ENCODE data around the gene IP6K3. TPM values are rescaled to one million over a fixed set of nuclear protein-coding genes. Genes with fewer than 3 reads are reported as not detected.
A peak's percentile ranks its signal among the peaks of the same experiment; 100 is the strongest.

IP6K3 gene
- polyA plus RNA-seq, 2 donors = 0.65 to 0.96 TPM

GRCh38 chr6:33696548-33697518 is 49.9 kb downstream of the IP6K3 start:
- H3K36me3 ChIP-seq (ENCODE audit: control insufficient read depth in 2 of 2, insufficient read depth in 2 of 2, low read length in 1 of 2) = peaks cover 2 to 26% of the 10 kb centered on the region in 2 donors
- no peaks in the 10 kb centered on the region for H3K9me3 ChIP-seq (ENCODE audit: control insufficient read depth in 2 of 2, insufficient read depth in 1 of 2, low read depth in 1 of 2, low read length in 1 of 2)
- no peaks in the 10 kb centered on the region for H3K27me3 ChIP-seq (ENCODE audit: control insufficient read depth in 1 of 2, insufficient read depth in 2 of 2, low read length in 2 of 2)
- peak overlapping the region; percentile 47 to 77 for H3K27ac ChIP-seq (ENCODE audit: low read depth in 2 of 2, low read length in 1 of 2)
- H3K4me1 ChIP-seq (ENCODE audit: control insufficient read depth in 2 of 2, insufficient read depth in 2 of 2, low read length in 1 of 2) = peaks cover 6 to 19% of the 10 kb centered on the region in 2 donors
- no peak overlapping the region for H3K4me3 ChIP-seq (ENCODE audit: low read depth in 1 of 2, low read length in 2 of 2)
- 37 to 45% methylated on average over 15 of the region's 15 CpGs for WGBS, 2 donors

GRCh38 chr6:33696076-33696475 is 50.6 kb downstream of the IP6K3 start:
- Histone ChIP-seq H3K27ac (ENCODE audit: low read depth in 2 of 2, low read length in 1 of 2) (peak overlapping the region in 1 of 2 donors; percentile 66), H3K4me1 (ENCODE audit: control insufficient read depth in 2 of 2, insufficient read depth in 2 of 2, low read length in 1 of 2) (peaks cover 6 to 19% of the 10 kb centered on the region in 2 donors)

GRCh38 chr6:33695451-33695887 is 51.2 kb downstream of the IP6K3 start:
- no peaks in the 10 kb centered on the region for H3K27me3 ChIP-seq (ENCODE audit: control insufficient read depth in 1 of 2, insufficient read depth in 2 of 2, low read length in 2 of 2)
- H3K9me3 ChIP-seq (ENCODE audit: control insufficient read depth in 2 of 2, insufficient read depth in 1 of 2, low read depth in 1 of 2, low read length in 1 of 2) = no peaks in the 10 kb centered on the region
- no peak overlapping the region for H3K4me3 ChIP-seq (ENCODE audit: low read depth in 1 of 2, low read length in 2 of 2)
- peaks cover 4 to 36% of the 10 kb centered on the region in 2 donors for H3K36me3 ChIP-seq (ENCODE audit: control insufficient read depth in 2 of 2, insufficient read depth in 2 of 2, low read length in 1 of 2)
- peak overlapping the region; percentile 24 to 66 for H3K27ac ChIP-seq (ENCODE audit: low read depth in 2 of 2, low read length in 1 of 2)
- peaks cover 6 to 17% of the 10 kb centered on the region in 2 donors for H3K4me1 ChIP-seq (ENCODE audit: control insufficient read depth in 2 of 2, insufficient read depth in 2 of 2, low read length in 1 of 2)
- WGBS, 2 donors = 46 to 64% methylated on average over 16 of the region's 16 CpGs

More at GRCh38 chr6:33696076-33696475, 50.6 kb downstream of the IP6K3 start:
- Histone ChIP-seq H3K27me3 (ENCODE audit: control insufficient read depth in 1 of 2, insufficient read depth in 2 of 2, low read length in 2 of 2) (no peaks in the 10 kb centered on the region), H3K9me3 (ENCODE audit: control insufficient read depth in 2 of 2, insufficient read depth in 1 of 2, low read depth in 1 of 2, low read length in 1 of 2) (no peaks in the 10 kb centered on the region), H3K4me3 (ENCODE audit: low read depth in 1 of 2, low read length in 2 of 2) (no peak overlapping the region), H3K36me3 (ENCODE audit: control insufficient read depth in 2 of 2, insufficient read depth in 2 of 2, low read length in 1 of 2) (peaks cover 1 to 32% of the 10 kb centered on the region in 2 donors)
- 76 to 79% methylated on average over 10 of the region's 10 CpGs for WGBS, 2 donors

GRCh38 chr6:33694977-33695376 is 51.7 kb downstream of the IP6K3 start:
- peaks cover 4 to 37% of the 10 kb centered on the region in 2 donors for H3K36me3 ChIP-seq (ENCODE audit: control insufficient read depth in 2 of 2, insufficient read depth in 2 of 2, low read length in 1 of 2)
- peak overlapping the region; percentile 24 to 66 for H3K27ac ChIP-seq (ENCODE audit: low read depth in 2 of 2, low read length in 1 of 2)

GRCh38 chr6:33694401-33694931 is 52.2 kb downstream of the IP6K3 start:
- no peak overlapping the region for H3K4me3 ChIP-seq (ENCODE audit: low read depth in 1 of 2, low read length in 2 of 2)
- H3K36me3 ChIP-seq (ENCODE audit: control insufficient read depth in 2 of 2, insufficient read depth in 2 of 2, low read length in 1 of 2) = peaks cover 4 to 42% of the 10 kb centered on the region in 2 donors
- no peaks in the 10 kb centered on the region for H3K9me3 ChIP-seq (ENCODE audit: control insufficient read depth in 2 of 2, insufficient read depth in 1 of 2, low read depth in 1 of 2, low read length in 1 of 2)
- H3K27ac ChIP-seq (ENCODE audit: low read depth in 2 of 2, low read length in 1 of 2) = peak overlapping the region; percentile 24 to 66
- peaks cover 6 to 15% of the 10 kb centered on the region in 2 donors for H3K4me1 ChIP-seq (ENCODE audit: control insufficient read depth in 2 of 2, insufficient read depth in 2 of 2, low read length in 1 of 2)
- no peaks in the 10 kb centered on the region for H3K27me3 ChIP-seq (ENCODE audit: control insufficient read depth in 1 of 2, insufficient read depth in 2 of 2, low read length in 2 of 2)
- WGBS, 2 donors = 40 to 50% methylated on average over 19 of the region's 19 CpGs

More at GRCh38 chr6:33694977-33695376, 51.7 kb downstream of the IP6K3 start:
- Histone ChIP-seq H3K4me1 (ENCODE audit: control insufficient read depth in 2 of 2, insufficient read depth in 2 of 2, low read length in 1 of 2) (peaks cover 6 to 15% of the 10 kb centered on the region in 2 donors), H3K27me3 (ENCODE audit: control insufficient read depth in 1 of 2, insufficient read depth in 2 of 2, low read length in 2 of 2) (no peaks in the 10 kb centered on the region), H3K4me3 (ENCODE audit: low read depth in 1 of 2, low read length in 2 of 2) (no peak overlapping the region), H3K9me3 (ENCODE audit: control insufficient read depth in 2 of 2, insufficient read depth in 1 of 2, low read depth in 1 of 2, low read length in 1 of 2) (no peaks in the 10 kb centered on the region)
- 67 to 75% methylated on average over 5 of the region's 5 CpGs for WGBS, 2 donors

- Histone ChIP-seq H3K4me3 (ENCODE audit: low read depth in 1 of 2, low read length in 2 of 2) (no peak overlapping the region), H3K36me3 (ENCODE audit: control insufficient read depth in 2 of 2, insufficient read depth in 2 of 2, low read length in 1 of 2) (peaks cover 4 to 52% of the 10 kb centered on the region in 2 donors), H3K27me3 (ENCODE audit: control insufficient read depth in 1 of 2, insufficient read depth in 2 of 2, low read length in 2 of 2) (no peaks in the 10 kb centered on the region), H3K9me3 (ENCODE audit: control insufficient read depth in 2 of 2, insufficient read depth in 1 of 2, low read depth in 1 of 2, low read length in 1 of 2) (no peaks in the 10 kb centered on the region), H3K27ac (ENCODE audit: low read depth in 2 of 2, low read length in 1 of 2) (peak overlapping the region in 1 of 2 donors; percentile 26), H3K4me1 (ENCODE audit: control insufficient read depth in 2 of 2, insufficient read depth in 2 of 2, low read length in 1 of 2) (peaks cover 3 to 15% of the 10 kb centered on the region in 2 donors)
- WGBS, 2 donors = 77 to 80% methylated on average over 28 of the region's 28 CpGs
Measured at GRCh38 chr6:33693186-33694105, 53.3 kb downstream of the IP6K3 start.

- peak overlapping the region; percentile 26 to 45 for H3K27ac ChIP-seq (ENCODE audit: low read depth in 2 of 2, low read length in 1 of 2)
- H3K9me3 ChIP-seq (ENCODE audit: control insufficient read depth in 2 of 2, insufficient read depth in 1 of 2, low read depth in 1 of 2, low read length in 1 of 2) = no peaks in the 10 kb centered on the region
- peaks cover 3 to 15% of the 10 kb centered on the region in 2 donors for H3K4me1 ChIP-seq (ENCODE audit: control insufficient read depth in 2 of 2, insufficient read depth in 2 of 2, low read length in 1 of 2)
- 62% methylated on average over 10 of the region's 10 CpGs for WGBS, 2 donors
- peaks cover 4 to 53% of the 10 kb centered on the region in 2 donors for H3K36me3 ChIP-seq (ENCODE audit: control insufficient read depth in 2 of 2, insufficient read depth in 2 of 2, low read length in 1 of 2)
- H3K27me3 ChIP-seq (ENCODE audit: control insufficient read depth in 1 of 2, insufficient read depth in 2 of 2, low read length in 2 of 2) = no peaks in the 10 kb centered on the region
- no peak overlapping the region for H3K4me3 ChIP-seq (ENCODE audit: low read depth in 1 of 2, low read length in 2 of 2)
Measured at GRCh38 chr6:33692760-33693158, 53.9 kb downstream of the IP6K3 start.

GRCh38 chr6:33692078-33692759 is 54.5 kb downstream of the IP6K3 start:
- Histone ChIP-seq H3K9me3 (ENCODE audit: control insufficient read depth in 2 of 2, insufficient read depth in 1 of 2, low read depth in 1 of 2, low read length in 1 of 2) (no peaks in the 10 kb centered on the region), H3K36me3 (ENCODE audit: control insufficient read depth in 2 of 2, insufficient read depth in 2 of 2, low read length in 1 of 2) (peaks cover 4 to 53% of the 10 kb centered on the region in 2 donors), H3K4me3 (ENCODE audit: low read depth in 1 of 2, low read length in 2 of 2) (no peak overlapping the region), H3K4me1 (ENCODE audit: control insufficient read depth in 2 of 2, insufficient read depth in 2 of 2, low read length in 1 of 2) (peaks cover 3 to 15% of the 10 kb centered on the region in 2 donors), H3K27ac (ENCODE audit: low read depth in 2 of 2, low read length in 1 of 2) (peak overlapping the region; percentile 28 to 45), H3K27me3 (ENCODE audit: control insufficient read depth in 1 of 2, insufficient read depth in 2 of 2, low read length in 2 of 2) (no peaks in the 10 kb centered on the region)
- WGBS, 2 donors = 76 to 82% methylated on average over 12 of the region's 12 CpGs

Measured in esophagus (tissue), 2 donors.